Upper lobe of left lung (tissue), 6 donors: ENCODE data around the gene SLC30A9. TPM values are rescaled to one million over a fixed set of nuclear protein-coding genes. Genes with fewer than 3 reads are reported as not detected.

Experiments
- ATAC-seq, 2 donors: fragments of 200-7000 bp; cut with Tn5 transposase; one replicate each; pipeline ENCODE4 v1.9.1; 2022; ENCODE audit warnings: mild to moderate bottlenecking in 2 of 2, moderate library complexity in 2 of 2; ENCODE audit not compliant: low FRiP score in 2 of 2
- DNase-seq, 2 donors: peaks; one replicate each; pipeline ENCODE4 v3.0.0-alpha.2; 2019 to 2020
- H3K27ac ChIP-seq, 4 donors: fragments of 200-600 bp; sonication (generic); one replicate each; pipeline ENCODE4 v1.5.1; 2016 to 2019
- H3K27me3 ChIP-seq, 4 donors: fragments of 200-600 bp; sonication (generic); one replicate each; pipeline ENCODE4 v1.5.1; 2017 to 2019
- H3K36me3 ChIP-seq, 4 donors: fragments of 200-600 bp; sonication (generic); one replicate each; pipeline ENCODE4 v1.5.1; 2016 to 2019
- H3K4me1 ChIP-seq, 4 donors: fragments of 200-600 bp; sonication (generic); one replicate each; pipeline ENCODE4 v1.5.1; 2018 to 2019
- H3K4me3 ChIP-seq, 4 donors: fragments of 200-600 bp; sonication (generic); one replicate each; pipeline ENCODE4 v1.5.1; 2017 to 2019; ENCODE audit warnings: mild to moderate bottlenecking in 2 of 4, moderate library complexity in 1 of 4
- H3K9me3 ChIP-seq, 4 donors: fragments of 200-600 bp; sonication (generic); one replicate each; pipeline ENCODE4 v1.5.1; 2018 to 2019
- CTCF ChIP-seq, 6 experiments: fragments of 450-650 bp in 4 of 6; fragments of 200-600 bp in 2 of 6; sonication (generic) in 2 of 6; IDR thresholded peaks; one replicate each; pipeline ENCODE4 v1.5.1; 2016 to 2019; ENCODE audit warnings: antibody characterized with exemption in 6 of 6
- EP300 ChIP-seq, 4 donors: sonication (generic); formaldehyde crosslinking; IDR thresholded peaks; one replicate each; pipeline ENCODE4 v1.5.1; 2017; ENCODE audit warnings: antibody characterized with exemption in 4 of 4, control low read depth in 2 of 4
- POLR2A ChIP-seq, 4 donors: fragments of 450-650 bp; IDR thresholded peaks; one replicate each; pipeline ENCODE4 v1.5.1; 2016 to 2017; ENCODE audit warnings: antibody characterized with exemption in 4 of 4, mild to moderate bottlenecking in 2 of 4
- POLR2AphosphoS5 ChIP-seq, 2 donors: sonication (generic); formaldehyde crosslinking; IDR thresholded peaks; one replicate each; pipeline ENCODE4 v1.5.1; 2017; ENCODE audit warnings: antibody characterized with exemption in 2 of 2
- WGBS, 2 donors: methylation state at CpG; one replicate each; pipeline ENCODE4 v1.1.5; 2017 to 2018; 5-methylcytosine and 5-hydroxymethylcytosine counted together
- total RNA-seq, 6 donors: library from RNA; depleted of rRNA in 4 of 6; stranded (reverse); fragments of >200 nt in 4 of 6; gene quantifications; one replicate each; pipeline versions ENCODE4 v1.1.0 to v1.2.1, GENCODE V29; 2016 to 2021
- donor health status: DM: no; HTN: no; CAD: no; lungs with moderate emphysema.
- donor health status: DM: no; HTN: yes; CAD: no; lungs with severe emphysema.

The SLC30A9 gene
- total RNA-seq, 6 donors from 2014 or later, result 21.6 to 66.9 (median 45.1) TPM

GRCh38 chr4:41994461-41994985 is 4.2 kb downstream of the SLC30A9 start:
- Histone ChIP-seq H3K4me3 (no peak overlapping the region), H3K27ac (no peak overlapping the region), H3K4me1 (peaks cover 16 to 26% (median 18%) of the 10 kb centered on the region in 4 donors), H3K9me3 (no peaks in the 10 kb centered on the region), H3K36me3 (no peaks in the 10 kb centered on the region), H3K27me3 (no peaks in the 10 kb centered on the region)
- DNase-seq (no peak), ATAC-seq (no peak)
- TF ChIP-seq POLR2A (IDR thresholded peaks at IDR 0.05), result no peak
- TF ChIP-seq POLR2AphosphoS5 (IDR thresholded peaks at IDR 0.05), result no peak
- TF ChIP-seq CTCF (IDR thresholded peaks at IDR 0.05), result no peak
- no peak for TF ChIP-seq EP300 (IDR thresholded peaks at IDR 0.05)
- 86 to 87% methylated on average over 3 of the region's 3 CpGs for WGBS, 2 donors

- H3K9me3 ChIP-seq, result no peaks in the 10 kb centered on the region
- DNase-seq (no peak), ATAC-seq (no peak)
- H3K27me3 ChIP-seq, result no peaks in the 10 kb centered on the region
- H3K36me3 ChIP-seq, result peaks cover 0 to 7% (median 3%) of the 10 kb centered on the region in 4 donors
- peak overlapping the region in 1 of 4 donors; percentile 10 for H3K27ac ChIP-seq
- WGBS, 2 donors, result 87 to 88% methylated on average over 3 of the region's 3 CpGs
- H3K4me3 ChIP-seq, result no peak overlapping the region
- no peak for TF ChIP-seq POLR2AphosphoS5 (IDR thresholded peaks at IDR 0.05)
- TF ChIP-seq CTCF (IDR thresholded peaks at IDR 0.05), result no peak
- TF ChIP-seq EP300 (IDR thresholded peaks at IDR 0.05), result no peak
- TF ChIP-seq POLR2A (IDR thresholded peaks at IDR 0.05), result no peak
- no peaks in the 10 kb centered on the region for H3K4me1 ChIP-seq
These were observed 7.7 kb downstream of the SLC30A9 start for GRCh38 chr4:41998019-41998418.

- no peaks in the 10 kb centered on the region for H3K4me1 ChIP-seq
- DNase-seq, result no peak
- no peak for ATAC-seq
- no peak overlapping the region for H3K4me3 ChIP-seq
- H3K9me3 ChIP-seq, result no peaks in the 10 kb centered on the region
- H3K27me3 ChIP-seq, result no peaks in the 10 kb centered on the region
- TF ChIP-seq EP300 (IDR thresholded peaks at IDR 0.05) (no peak), CTCF (IDR thresholded peaks at IDR 0.05) (no peak), POLR2A (IDR thresholded peaks at IDR 0.05) (no peak), POLR2AphosphoS5 (IDR thresholded peaks at IDR 0.05) (no peak)
- peaks cover 0 to 7% (median 3%) of the 10 kb centered on the region in 4 donors for H3K36me3 ChIP-seq
- no peak overlapping the region for H3K27ac ChIP-seq
These were observed 9.0 kb downstream of the SLC30A9 start for GRCh38 chr4:41999321-41999720.

- Histone ChIP-seq H3K27ac (no peak overlapping the region), H3K4me3 (no peak overlapping the region), H3K9me3 (no peaks in the 10 kb centered on the region), H3K4me1 (no peaks in the 10 kb centered on the region), H3K27me3 (no peaks in the 10 kb centered on the region), H3K36me3 (peaks cover 0 to 6% (median 0%) of the 10 kb centered on the region in 4 donors)
- WGBS, 2 donors, result 92 to 96% methylated on average over 3 of the region's 3 CpGs
- DNase-seq (no peak), ATAC-seq (no peak)
- TF ChIP-seq POLR2AphosphoS5 (IDR thresholded peaks at IDR 0.05) (no peak), EP300 (IDR thresholded peaks at IDR 0.05) (no peak), POLR2A (IDR thresholded peaks at IDR 0.05) (no peak), CTCF (IDR thresholded peaks at IDR 0.05) (no peak)
These were observed 17.9 kb downstream of the SLC30A9 start for GRCh38 chr4:42008011-42008786.
